AG04450 (cell line): Measurements from ENCODE around the gene MAGOH. TPM values are rescaled to one million over a fixed set of nuclear protein-coding genes. Genes with fewer than 3 reads are reported as not detected.

Source experiments
- CTCF ChIA-PET: fragments of 300-600, 350-600 bp; formaldehyde crosslinking; extraction: SDS; loops from one replicate; lab custom pipeline; 2022; ENCODE audit warnings: antibody characterized with exemption, inconsistent platforms; lab: Charles Lee
- POLR2A ChIA-PET: fragments of 350-600 bp; formaldehyde crosslinking; extraction: SDS; loops from one replicate; lab custom pipeline; 2021; ENCODE audit warnings: antibody characterized with exemption, inconsistent platforms; lab: Yijun Ruan, JAX
- DNase-seq: peaks from one replicate; pipeline ENCODE4 v3.0.0-alpha.2; 2011; ENCODE audit warnings: low read depth, low spot score
- H3K27ac ChIP-seq: one replicate; pipeline ENCODE4 v1.5.1; 2012; ENCODE audit warnings: low read depth, low read length, control low read depth
- H3K27me3 ChIP-seq: one replicate; pipeline ENCODE4 v1.6.0; 2012; ENCODE audit warnings: low read length; ENCODE audit not compliant: control insufficient read depth, insufficient read depth
- H3K4me3 ChIP-seq: 2 replicates; pipeline ENCODE4 v1.5.1; 2011; ENCODE audit warnings: mild to moderate bottlenecking, low read depth, low read length, control low read depth
- H3K9me3 ChIP-seq: 2 replicates; pipeline ENCODE4 v1.5.1; 2012; ENCODE audit warnings: low read length; ENCODE audit not compliant: control insufficient read depth, insufficient read depth
- polyA plus RNA-seq: library from polyadenylated mRNA; depleted of rRNA; stranded (reverse); fragments of >200 nt; gene quantifications from 2 replicates; pipeline ENCODE4 v1.2.3, GENCODE V29; 2011
- TF ChIP-seq, protein P1 (sequence below): IDR thresholded peaks from 2 replicates; pipeline ENCODE4 v1.5.1; 2011; ENCODE audit warnings: low read depth, low read length, control low read depth, inconsistent platforms

The MAGOH gene
- polyA plus RNA-seq, 1 experiment, result 37.6 TPM

GRCh38 chr1:53278298-53278725 is 40.0 kb upstream of the MAGOH start:
- TF ChIP-seq, protein P1, sequence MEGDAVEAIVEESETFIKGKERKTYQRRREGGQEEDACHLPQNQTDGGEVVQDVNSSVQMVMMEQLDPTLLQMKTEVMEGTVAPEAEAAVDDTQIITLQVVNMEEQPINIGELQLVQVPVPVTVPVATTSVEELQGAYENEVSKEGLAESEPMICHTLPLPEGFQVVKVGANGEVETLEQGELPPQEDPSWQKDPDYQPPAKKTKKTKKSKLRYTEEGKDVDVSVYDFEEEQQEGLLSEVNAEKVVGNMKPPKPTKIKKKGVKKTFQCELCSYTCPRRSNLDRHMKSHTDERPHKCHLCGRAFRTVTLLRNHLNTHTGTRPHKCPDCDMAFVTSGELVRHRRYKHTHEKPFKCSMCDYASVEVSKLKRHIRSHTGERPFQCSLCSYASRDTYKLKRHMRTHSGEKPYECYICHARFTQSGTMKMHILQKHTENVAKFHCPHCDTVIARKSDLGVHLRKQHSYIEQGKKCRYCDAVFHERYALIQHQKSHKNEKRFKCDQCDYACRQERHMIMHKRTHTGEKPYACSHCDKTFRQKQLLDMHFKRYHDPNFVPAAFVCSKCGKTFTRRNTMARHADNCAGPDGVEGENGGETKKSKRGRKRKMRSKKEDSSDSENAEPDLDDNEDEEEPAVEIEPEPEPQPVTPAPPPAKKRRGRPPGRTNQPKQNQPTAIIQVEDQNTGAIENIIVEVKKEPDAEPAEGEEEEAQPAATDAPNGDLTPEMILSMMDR, result peak; percentile 92
- no peak overlapping the region for H3K27ac ChIP-seq
- no peak overlapping the region for H3K4me3 ChIP-seq
- DNase-seq, result no peak
- ChIA-PET CTCF (interaction anchor here (0.5 to 4.7 kb wide), 41 partner anchors 10 to 685 kb away, joined by 3 to 127 read pairs (median 5); no protein-coding TSS in a partner anchor), POLR2A (no interaction called here)
- no peaks in the 10 kb centered on the region for H3K9me3 ChIP-seq
- H3K27me3 ChIP-seq, result no peaks in the 10 kb centered on the region

DNA sequence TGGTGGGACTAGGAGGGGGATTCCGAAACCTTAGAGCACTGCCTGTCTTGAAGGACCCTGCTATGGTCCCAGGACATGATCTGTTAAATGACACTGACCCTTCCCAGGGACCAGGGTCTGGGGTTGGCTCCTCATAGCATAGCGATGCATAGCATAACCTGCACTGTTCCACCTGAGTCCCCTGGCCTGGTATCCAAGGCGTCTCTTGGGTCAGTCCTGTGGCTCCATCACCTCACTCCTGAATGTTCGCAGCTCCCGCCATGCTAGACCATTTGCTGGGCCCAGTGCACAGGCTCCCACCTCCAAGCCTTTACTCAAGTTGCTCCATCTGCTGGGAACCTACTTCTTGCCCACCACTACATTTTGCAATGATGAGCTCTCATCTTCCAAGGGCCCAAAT is 39.0 kb upstream of the MAGOH start:
- POLR2A ChIA-PET, result no interaction called here
- Histone ChIP-seq H3K27me3 (no peaks in the 10 kb centered on the region), H3K4me3 (no peak overlapping the region), H3K27ac (no peak overlapping the region), H3K9me3 (no peaks in the 10 kb centered on the region)
- CTCF ChIA-PET, result interaction anchor here (1.0 to 4.7 kb wide), 16 partner anchors 11 to 221 kb away, joined by 3 to 127 read pairs (median 7); no protein-coding TSS in a partner anchor
- no peak for DNase-seq
- TF ChIP-seq, protein P1, result no peak

- Histone ChIP-seq H3K9me3 (no peaks in the 10 kb centered on the region), H3K27me3 (no peaks in the 10 kb centered on the region), H3K4me3 (no peak overlapping the region), H3K27ac (no peak overlapping the region)
- TF ChIP-seq, protein P1, result no peak
- CTCF ChIA-PET, result interaction anchor here (0.5 to 4.7 kb wide), 8 partner anchors 11 to 1228 kb away, joined by 3 to 127 read pairs (median 10); no protein-coding TSS in a partner anchor
- POLR2A ChIA-PET, result no interaction called here
- no peak for DNase-seq
Measured at GRCh38 chr1:53276902-53277281, 38.6 kb upstream of the MAGOH start.

GRCh38 chr1:53276153-53276901 is 38.0 kb upstream of the MAGOH start:
- H3K27ac ChIP-seq, result no peak overlapping the region
- no peaks in the 10 kb centered on the region for H3K9me3 ChIP-seq
- H3K27me3 ChIP-seq, result no peaks in the 10 kb centered on the region
- CTCF ChIA-PET, result interaction anchor here (0.5 to 0.6 kb wide), 3 partner anchors 39 to 1228 kb away, joined by 3 to 5 read pairs (median 4); no protein-coding TSS in a partner anchor
- DNase-seq, result no peak
- POLR2A ChIA-PET, result no interaction called here
- no peak overlapping the region for H3K4me3 ChIP-seq
- TF ChIP-seq, protein P1, result no peak

GRCh38 chr1:53275566-53275965 is 37.2 kb upstream of the MAGOH start:
- no peaks in the 10 kb centered on the region for H3K27me3 ChIP-seq
- POLR2A ChIA-PET, result no interaction called here
- TF ChIP-seq, protein P1, result no peak
- no peak overlapping the region for H3K4me3 ChIP-seq
- peaks cover 3% of the 10 kb centered on the region; the same call in 1 of the 2 replicates for H3K9me3 ChIP-seq
- CTCF ChIA-PET, result interaction anchor here (0.6 kb wide), 1 partner anchor 1097 kb away, joined by 4 read pairs; no protein-coding TSS in a partner anchor
- no peak overlapping the region for H3K27ac ChIP-seq
- DNase-seq, result no peak
